AG04449 (cell line): ENCODE measurements around the gene DTD1.

Source experiments
- CTCF ChIA-PET: fragments of 350-600 bp; formaldehyde crosslinking; extraction: SDS; loops from one replicate; lab custom pipeline; 2021; ENCODE audit warnings: antibody characterized with exemption; lab: Yijun Ruan, JAX
- POLR2A ChIA-PET: fragments of 400-600, 350-600 bp; formaldehyde crosslinking; extraction: SDS; loops from one replicate; lab custom pipeline; 2020; ENCODE audit warnings: antibody characterized with exemption, inconsistent platforms; lab: Yijun Ruan, JAX
- DNase-seq: peaks from one replicate; pipeline ENCODE4 v3.0.0-alpha.2; 2010; ENCODE audit warnings: low read depth, low spot score
- H3K4me3 ChIP-seq: 2 replicates; pipeline ENCODE4 v1.5.1; 2011; ENCODE audit warnings: low read depth, mild to moderate bottlenecking, control low read depth, low read length
- TF ChIP-seq, protein P1 (sequence below): IDR thresholded peaks from one replicate; pipeline ENCODE4 v1.5.1; 2011; ENCODE audit warnings: mild to moderate bottlenecking, moderate library complexity, low read length, control low read depth, inconsistent platforms; ENCODE audit not compliant: insufficient read depth; ENCODE audit errors: missing control alignments

DTD1 gene

DNA sequence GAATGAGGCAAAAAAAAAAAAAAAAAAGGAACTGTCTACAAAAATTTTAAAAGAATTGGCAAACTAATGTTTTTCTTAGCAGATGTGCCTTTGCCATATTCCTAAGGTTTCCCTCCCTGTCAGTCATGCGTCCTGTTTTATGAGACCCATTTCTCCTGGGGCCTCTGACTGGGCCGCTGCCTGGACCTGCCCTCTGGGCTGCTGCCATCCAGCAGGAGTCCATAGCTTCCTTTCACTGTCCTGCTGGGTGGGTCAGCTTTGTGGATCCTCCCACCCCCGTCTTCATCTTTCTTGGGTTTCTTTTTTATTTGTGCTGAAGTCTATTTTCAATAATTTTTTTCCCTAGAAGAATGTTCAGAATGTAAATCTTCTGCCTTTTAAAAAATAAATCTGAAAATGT lies 114.9 kb downstream of the DTD1 start:
- TF ChIP-seq, protein P1, sequence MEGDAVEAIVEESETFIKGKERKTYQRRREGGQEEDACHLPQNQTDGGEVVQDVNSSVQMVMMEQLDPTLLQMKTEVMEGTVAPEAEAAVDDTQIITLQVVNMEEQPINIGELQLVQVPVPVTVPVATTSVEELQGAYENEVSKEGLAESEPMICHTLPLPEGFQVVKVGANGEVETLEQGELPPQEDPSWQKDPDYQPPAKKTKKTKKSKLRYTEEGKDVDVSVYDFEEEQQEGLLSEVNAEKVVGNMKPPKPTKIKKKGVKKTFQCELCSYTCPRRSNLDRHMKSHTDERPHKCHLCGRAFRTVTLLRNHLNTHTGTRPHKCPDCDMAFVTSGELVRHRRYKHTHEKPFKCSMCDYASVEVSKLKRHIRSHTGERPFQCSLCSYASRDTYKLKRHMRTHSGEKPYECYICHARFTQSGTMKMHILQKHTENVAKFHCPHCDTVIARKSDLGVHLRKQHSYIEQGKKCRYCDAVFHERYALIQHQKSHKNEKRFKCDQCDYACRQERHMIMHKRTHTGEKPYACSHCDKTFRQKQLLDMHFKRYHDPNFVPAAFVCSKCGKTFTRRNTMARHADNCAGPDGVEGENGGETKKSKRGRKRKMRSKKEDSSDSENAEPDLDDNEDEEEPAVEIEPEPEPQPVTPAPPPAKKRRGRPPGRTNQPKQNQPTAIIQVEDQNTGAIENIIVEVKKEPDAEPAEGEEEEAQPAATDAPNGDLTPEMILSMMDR: no peak
- H3K4me3 ChIP-seq: no peak overlapping the region
- ChIA-PET POLR2A (no interaction called here), CTCF (no interaction called here)
- no peak for DNase-seq

GRCh38 chr20:18705490-18705889 lies 117.6 kb downstream of the DTD1 start:
- ChIA-PET CTCF (interaction anchor here (1.7 to 3.2 kb wide), 2 partner anchors 13 to 34 kb away, joined by 5 to 11 read pairs; no protein-coding TSS in a partner anchor), POLR2A (interaction anchor here (0.8 to 1.2 kb wide), 3 partner anchors 17 to 88 kb away, joined by 3 read pairs; no protein-coding TSS in a partner anchor)
- H3K4me3 ChIP-seq: no peak overlapping the region
- TF ChIP-seq, protein P1: no peak
- peak; percentile 93 for DNase-seq

GRCh38 chr20:18705910-18706309 lies 118.1 kb downstream of the DTD1 start:
- POLR2A ChIA-PET: interaction anchor here (0.6 to 1.2 kb wide), 4 partner anchors 16 to 88 kb away, joined by 3 read pairs; no protein-coding TSS in a partner anchor
- CTCF ChIA-PET: interaction anchor here (1.7 to 3.2 kb wide), 2 partner anchors 13 to 34 kb away, joined by 5 to 11 read pairs; no protein-coding TSS in a partner anchor
- no peak for DNase-seq
- H3K4me3 ChIP-seq: no peak overlapping the region
- TF ChIP-seq, protein P1: no peak

GRCh38 chr20:18712131-18712530 lies 124.3 kb downstream of the DTD1 start:
- POLR2A ChIA-PET: no interaction called here
- no peak overlapping the region for H3K4me3 ChIP-seq
- TF ChIP-seq, protein P1: no peak
- no peak for DNase-seq
- CTCF ChIA-PET: no interaction called here

DNA sequence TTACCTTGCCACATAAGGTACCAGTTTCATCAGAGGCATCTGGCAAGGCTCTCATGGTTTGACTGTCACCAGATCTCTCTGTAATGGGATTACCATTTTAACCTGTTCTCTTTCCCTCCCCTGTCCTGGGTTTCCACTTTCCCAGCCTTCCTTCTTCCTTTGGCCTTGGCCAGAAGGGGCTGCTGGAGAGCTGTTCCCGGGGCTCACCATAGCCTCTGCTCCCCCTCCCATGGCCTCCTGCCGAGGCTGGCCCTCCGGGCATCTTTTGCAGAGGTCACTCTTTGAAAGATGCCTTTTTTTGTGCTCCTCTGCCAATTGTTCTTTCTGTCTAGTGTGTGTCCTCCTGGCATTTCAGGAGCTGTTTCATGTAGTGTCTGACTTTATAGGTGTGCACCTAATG lies 125.0 kb downstream of the DTD1 start:
- no peak overlapping the region for H3K4me3 ChIP-seq
- ChIA-PET CTCF (interaction anchor here (1.1 kb wide), 1 partner anchor 9 kb away, joined by 3 read pairs; no protein-coding TSS in a partner anchor), POLR2A (no interaction called here)
- TF ChIP-seq, protein P1: no peak
- DNase-seq: no peak

GRCh38 chr20:18715564-18715963 lies 127.7 kb downstream of the DTD1 start:
- TF ChIP-seq, protein P1: no peak
- POLR2A ChIA-PET: no interaction called here
- CTCF ChIA-PET: no interaction called here
- no peak overlapping the region for H3K4me3 ChIP-seq
- DNase-seq: no peak
